Suprapubic skin (tissue), 3 donors: ENCODE results near the gene EML4.

Experiments
- POLR2A ChIP-seq, 2 donors: fragments of 450-650 bp; IDR thresholded peaks; one replicate each; pipeline ENCODE4 v1.6.1; 2017; ENCODE audit warnings: antibody characterized with exemption in 2 of 2, mild to moderate bottlenecking in 2 of 2, moderate library complexity in 2 of 2
- TF ChIP-seq, protein P1 (sequence below), 2 donors: fragments of 200-600 bp in 1 of 2; fragments of 450-650 bp in 1 of 2; sonication (generic) in 1 of 2; IDR thresholded peaks; one replicate each; pipeline ENCODE4 v1.5.1; 2016 to 2019; ENCODE audit warnings: antibody characterized with exemption in 2 of 2, mild to moderate bottlenecking in 1 of 2, moderate library complexity in 1 of 2

DNA sequence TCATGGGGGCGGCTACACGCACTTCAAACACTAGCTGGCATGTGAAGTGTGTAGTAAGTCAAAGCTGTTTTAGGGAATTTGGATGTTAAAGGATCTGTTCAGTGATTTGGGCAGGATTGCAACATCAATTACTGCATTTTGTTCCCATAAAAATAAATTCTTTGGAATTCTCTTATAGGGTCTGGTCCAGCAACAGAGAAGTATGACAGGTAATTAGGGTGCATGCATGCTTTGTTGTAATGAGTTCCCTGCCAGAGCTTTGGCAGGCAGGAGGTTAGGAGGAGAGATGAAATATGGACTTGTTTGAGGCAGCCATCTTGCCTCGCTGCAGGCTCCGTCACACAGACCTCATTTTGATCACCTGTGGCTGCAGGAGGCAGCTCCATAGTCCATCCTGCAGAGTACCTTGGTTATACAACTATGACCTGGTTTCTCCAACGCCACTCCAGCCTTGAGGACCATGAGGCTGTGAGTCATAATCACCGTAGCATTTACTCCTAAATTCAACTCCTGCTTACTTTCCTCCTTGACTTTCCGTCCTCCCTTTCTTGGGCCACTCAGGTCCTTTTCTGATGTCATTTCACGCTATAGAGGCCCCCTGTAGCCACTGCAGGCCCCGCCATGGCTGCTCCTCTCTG is 26.5 kb upstream of the EML4 start:
- no peak for TF ChIP-seq POLR2A (IDR thresholded peaks at IDR 0.05)
- TF ChIP-seq, protein P1, sequence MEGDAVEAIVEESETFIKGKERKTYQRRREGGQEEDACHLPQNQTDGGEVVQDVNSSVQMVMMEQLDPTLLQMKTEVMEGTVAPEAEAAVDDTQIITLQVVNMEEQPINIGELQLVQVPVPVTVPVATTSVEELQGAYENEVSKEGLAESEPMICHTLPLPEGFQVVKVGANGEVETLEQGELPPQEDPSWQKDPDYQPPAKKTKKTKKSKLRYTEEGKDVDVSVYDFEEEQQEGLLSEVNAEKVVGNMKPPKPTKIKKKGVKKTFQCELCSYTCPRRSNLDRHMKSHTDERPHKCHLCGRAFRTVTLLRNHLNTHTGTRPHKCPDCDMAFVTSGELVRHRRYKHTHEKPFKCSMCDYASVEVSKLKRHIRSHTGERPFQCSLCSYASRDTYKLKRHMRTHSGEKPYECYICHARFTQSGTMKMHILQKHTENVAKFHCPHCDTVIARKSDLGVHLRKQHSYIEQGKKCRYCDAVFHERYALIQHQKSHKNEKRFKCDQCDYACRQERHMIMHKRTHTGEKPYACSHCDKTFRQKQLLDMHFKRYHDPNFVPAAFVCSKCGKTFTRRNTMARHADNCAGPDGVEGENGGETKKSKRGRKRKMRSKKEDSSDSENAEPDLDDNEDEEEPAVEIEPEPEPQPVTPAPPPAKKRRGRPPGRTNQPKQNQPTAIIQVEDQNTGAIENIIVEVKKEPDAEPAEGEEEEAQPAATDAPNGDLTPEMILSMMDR (IDR thresholded peaks at IDR 0.05), result no peak
